ENCODE measurements around the gene KRT25. TPM values are rescaled to one million over a fixed set of nuclear protein-coding genes. Genes with fewer than 3 reads are reported as not detected.

Gene KRT25
- total RNA-seq, 1 donor from 2014 or later: not detected

GRCh38 chr17:40699853-40700252, 55.3 kb downstream of the KRT25 start:
- TF ChIP-seq CTCF (IDR thresholded peaks at IDR 0.05; ENCODE audit: unreplicated experiment): no peak
- peaks cover 21% of the 10 kb centered on the region for H3K4me1 Mint-ChIP-seq (ENCODE audit: low read depth)
- no peaks in the 10 kb centered on the region for H3K36me3 Mint-ChIP-seq (ENCODE audit: insufficient read depth)
- no peak overlapping the region for H3K4me3 Mint-ChIP-seq (ENCODE audit: low read depth)
- H3K9me3 Mint-ChIP-seq (ENCODE audit: low read depth): no peaks in the 10 kb centered on the region
- no peak overlapping the region for H3K27ac Mint-ChIP-seq
- no peak for DNase-seq (ENCODE audit: low spot score, unreplicated experiment)
- H3K27me3 Mint-ChIP-seq: peaks cover 2% of the 10 kb centered on the region

- no peak for DNase-seq (ENCODE audit: low spot score, unreplicated experiment)
- no peak overlapping the region for H3K27ac Mint-ChIP-seq
- H3K36me3 Mint-ChIP-seq (ENCODE audit: insufficient read depth): no peaks in the 10 kb centered on the region
- no peaks in the 10 kb centered on the region for H3K27me3 Mint-ChIP-seq
- H3K4me1 Mint-ChIP-seq (ENCODE audit: low read depth): peaks cover 25% of the 10 kb centered on the region
- H3K4me3 Mint-ChIP-seq (ENCODE audit: low read depth): no peak overlapping the region
- H3K9me3 Mint-ChIP-seq (ENCODE audit: low read depth): no peaks in the 10 kb centered on the region
- no peak for TF ChIP-seq CTCF (IDR thresholded peaks at IDR 0.05; ENCODE audit: unreplicated experiment)
Observed at GRCh38 chr17:40699371-40699770, 55.8 kb downstream of the KRT25 start.

Other genes with a start within 250 kb of the KRT25 start
- not detected in 2 replicates for gene CCR7, start 189.9 kb downstream of the KRT25 start, total RNA-seq
- 190 and 195 TPM in 2 replicates for gene SMARCE1, start 107.5 kb downstream of the KRT25 start, total RNA-seq
- gene KRT222, start 90.2 kb downstream of the KRT25 start, total RNA-seq: 0.36 and 1.1 TPM in 2 replicates
- gene KRT24, start 51.6 kb downstream of the KRT25 start, total RNA-seq: not detected in 2 replicates
- not detected in 2 replicates for gene KRT26, start 16.9 kb upstream of the KRT25 start, total RNA-seq
- not detected in 2 replicates for gene KRT27, start 27.2 kb upstream of the KRT25 start, total RNA-seq
- gene KRT28, start 44.6 kb upstream of the KRT25 start, total RNA-seq: not detected in 2 replicates
- gene KRT10, start 67.3 kb upstream of the KRT25 start, total RNA-seq: 33.1 and 37.5 TPM in 2 replicates
- not detected in 2 replicates for gene KRT12, start 111.9 kb upstream of the KRT25 start, total RNA-seq
- not detected in 2 replicates for gene KRT20, start 129.9 kb upstream of the KRT25 start, total RNA-seq
- gene KRT23, start 182.3 kb upstream of the KRT25 start, total RNA-seq: 2.1 and 3.8 TPM in 2 replicates
- gene KRT39, start 211.6 kb upstream of the KRT25 start, total RNA-seq: not detected in 2 replicates
- gene KRT40, start 229.0 kb upstream of the KRT25 start, total RNA-seq: 0.13 TPM in 1 of 2 replicates, not detected in the other
- gene KRTAP3-3, start 238.8 kb upstream of the KRT25 start, total RNA-seq: not detected in 2 replicates
- not detected in 2 replicates for gene KRTAP3-2, start 244.6 kb upstream of the KRT25 start, total RNA-seq